NCI-H1417 (cell line): Measurements from ENCODE around the gene NIPAL1.

Experiments used
- DNase-seq, 3 experiments: peaks; one replicate each; lab custom pipeline; 2025; lab: John Stamatoyannopoulos, UW

Gene NIPAL1

DNA sequence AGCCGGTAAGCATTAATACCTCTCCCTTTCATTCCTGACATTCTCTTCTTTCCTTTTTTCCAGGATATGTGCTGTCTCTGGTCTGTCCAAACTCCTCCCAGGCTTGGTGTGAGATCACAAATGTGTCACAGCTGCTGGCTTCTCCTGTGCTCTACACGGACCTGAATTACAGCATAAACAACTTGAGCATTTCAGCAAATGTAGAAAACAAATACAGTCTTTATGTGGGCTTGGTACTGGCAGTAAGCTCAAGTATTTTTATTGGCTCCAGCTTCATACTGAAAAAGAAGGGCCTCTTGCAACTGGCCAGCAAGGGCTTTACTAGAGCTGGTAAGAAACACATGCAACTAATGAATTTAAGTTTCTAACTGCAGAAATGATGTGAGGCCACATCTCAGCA is 8.4 kb downstream of the NIPAL1 start:
- DNase-seq: peak in 1 of 3 experiments; percentile 28

DNA sequence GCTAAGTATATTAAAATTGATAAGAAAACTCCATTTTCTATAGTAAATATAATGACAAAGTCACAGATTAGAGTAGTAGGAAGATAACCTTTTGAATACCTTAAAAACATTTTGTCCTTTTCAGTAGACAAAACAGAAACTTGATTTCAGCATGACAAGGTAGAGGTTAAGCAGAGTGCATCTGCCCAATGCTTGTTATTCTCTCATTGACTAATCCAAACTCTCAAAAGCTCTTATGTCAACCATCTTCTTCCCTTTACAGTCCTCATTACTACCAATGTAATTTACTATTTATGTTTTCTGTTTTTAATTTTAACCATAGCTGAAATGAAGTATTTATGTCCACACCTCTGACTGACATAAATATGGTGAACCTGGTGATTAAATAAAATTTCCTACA is 11.1 kb downstream of the NIPAL1 start:
- no peak for DNase-seq

DNA sequence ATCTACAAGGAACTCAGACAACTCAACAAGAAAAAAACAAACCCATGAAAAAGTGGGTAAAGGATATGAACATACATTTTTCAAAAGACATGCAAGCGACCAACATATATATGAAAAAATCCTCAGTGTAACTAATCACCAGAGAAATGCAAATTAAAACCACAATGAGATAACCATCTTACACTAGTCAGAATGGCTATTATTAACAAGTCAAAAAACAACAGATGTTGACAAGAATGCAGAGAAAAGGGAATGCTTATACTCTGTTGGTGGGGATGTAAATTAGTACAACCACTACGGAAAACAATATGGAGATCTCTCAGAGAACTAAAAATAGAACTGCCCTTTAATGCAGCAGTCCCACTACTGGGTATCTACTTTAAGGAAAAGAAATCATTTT is 12.1 kb downstream of the NIPAL1 start:
- no peak for DNase-seq

DNA sequence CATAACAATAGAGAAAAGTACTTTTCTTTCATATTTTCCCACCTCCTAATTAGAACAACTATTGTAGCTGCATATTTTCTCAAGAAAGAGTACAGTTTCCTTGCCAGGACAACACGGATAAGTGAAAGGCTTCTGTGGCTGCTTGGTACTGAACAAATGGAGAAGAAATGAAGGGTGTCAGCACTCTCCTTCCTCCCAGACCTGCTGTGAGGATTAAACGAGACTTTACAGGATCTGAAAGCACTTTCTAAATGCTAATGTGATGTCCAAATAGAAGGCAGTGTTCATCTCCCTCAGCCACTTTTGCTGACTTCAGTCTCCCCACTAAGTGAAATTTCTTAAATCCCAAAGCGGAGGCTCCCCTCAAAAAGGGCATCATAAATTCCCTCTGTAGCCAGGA is 13.9 kb downstream of the NIPAL1 start:
- DNase-seq: no peak

DNA sequence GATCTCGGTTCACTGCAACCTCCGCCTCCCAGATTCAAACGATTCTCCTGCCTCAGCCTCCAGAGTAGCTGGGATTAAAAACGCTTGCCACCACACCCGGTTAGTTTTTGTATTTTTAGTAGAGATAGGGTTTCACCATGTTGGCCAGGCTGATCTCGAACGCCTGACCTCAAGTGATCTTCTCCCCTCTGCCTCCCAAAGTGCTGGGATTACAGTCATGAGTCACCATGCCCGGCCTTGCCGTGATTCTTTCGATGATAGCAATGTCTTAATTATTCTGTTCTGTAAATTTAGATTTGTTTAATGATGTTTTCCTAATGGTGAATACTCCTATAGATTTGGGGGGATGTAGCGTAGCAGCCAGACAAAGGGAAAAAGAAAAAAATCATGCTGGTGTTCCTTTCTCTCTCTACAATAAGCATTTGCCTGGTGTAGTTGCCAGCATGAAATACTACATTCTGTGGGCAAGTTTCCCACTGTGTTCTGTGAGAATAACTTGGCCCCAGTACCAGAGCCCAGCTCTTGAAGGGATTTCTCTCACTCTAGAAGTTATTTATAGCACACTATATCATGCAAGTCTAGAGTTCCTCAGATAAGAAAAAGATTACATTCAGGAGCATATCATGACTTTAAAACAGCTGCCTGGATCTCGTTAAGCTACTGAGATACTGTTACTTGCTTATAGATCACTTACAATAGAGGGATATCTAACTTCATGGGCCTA is 15.4 kb downstream of the NIPAL1 start:
- DNase-seq: no peak

DNA sequence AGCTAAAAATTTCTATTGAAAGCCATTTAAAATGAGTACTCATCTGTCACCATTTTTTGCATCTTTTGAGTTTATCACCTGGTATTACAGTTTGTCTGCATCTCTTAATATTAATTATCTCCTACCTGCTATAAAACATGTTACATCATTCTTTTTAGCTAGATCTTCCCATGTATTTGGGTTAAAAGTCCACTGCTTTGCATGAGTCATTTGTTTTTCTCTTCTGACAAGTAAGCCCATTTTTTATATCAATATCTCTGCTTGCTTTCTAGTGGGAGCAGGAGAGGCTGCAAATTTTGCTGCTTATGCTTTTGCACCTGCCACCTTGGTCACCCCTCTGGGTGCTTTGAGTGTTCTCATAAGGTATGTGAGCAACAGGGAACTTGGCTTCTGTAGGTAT is 16.1 kb downstream of the NIPAL1 start:
- DNase-seq: no peak

DNA sequence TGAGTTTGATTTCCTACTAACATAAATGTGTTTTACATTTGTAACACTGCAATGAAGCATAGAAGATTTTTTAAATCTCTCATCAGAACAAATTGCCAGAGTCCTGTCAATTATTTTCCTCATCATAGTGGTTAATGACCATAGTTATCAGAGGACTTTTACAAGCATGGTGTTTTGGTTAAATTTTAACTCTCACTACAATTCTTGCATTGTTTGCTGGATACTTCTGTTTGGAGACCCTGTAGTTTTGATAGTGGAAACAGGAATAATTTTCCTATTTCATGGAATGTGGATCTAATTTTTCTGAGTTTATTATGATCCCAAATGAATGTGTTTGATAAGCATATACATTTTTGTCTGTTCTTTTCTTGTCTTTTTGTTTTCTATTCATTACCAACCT is 16.8 kb downstream of the NIPAL1 start:
- DNase-seq: no peak

DNA sequence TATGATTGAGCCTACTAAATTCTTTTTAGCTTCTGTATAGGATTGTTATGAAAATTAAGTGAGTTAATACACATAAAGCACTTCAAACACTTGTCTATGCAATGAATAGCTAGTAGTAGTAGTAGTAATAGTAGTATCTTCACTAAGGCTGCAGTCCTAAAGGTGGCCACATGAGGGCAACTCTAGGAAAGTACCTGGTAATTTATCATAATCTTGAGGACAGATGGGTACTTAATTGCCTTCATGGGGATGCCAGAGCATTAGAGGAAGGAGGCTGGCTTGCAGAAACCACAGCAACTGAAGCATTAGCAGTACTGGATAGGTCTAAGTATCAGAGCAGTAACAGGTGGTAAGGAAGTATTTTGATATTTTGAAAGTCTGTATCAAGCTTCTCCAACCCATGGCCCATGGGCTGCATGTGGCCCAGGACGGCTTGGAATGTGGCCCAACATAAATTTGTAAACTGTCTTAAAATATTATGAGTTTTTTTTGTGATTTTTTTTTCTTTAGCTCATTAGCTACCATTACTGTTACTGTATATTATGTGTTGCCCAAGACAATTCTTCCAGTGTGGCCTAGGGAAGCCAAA is 17.3 kb downstream of the NIPAL1 start:
- peak in 2 of 3 experiments; percentile 18 to 58 for DNase-seq

DNA sequence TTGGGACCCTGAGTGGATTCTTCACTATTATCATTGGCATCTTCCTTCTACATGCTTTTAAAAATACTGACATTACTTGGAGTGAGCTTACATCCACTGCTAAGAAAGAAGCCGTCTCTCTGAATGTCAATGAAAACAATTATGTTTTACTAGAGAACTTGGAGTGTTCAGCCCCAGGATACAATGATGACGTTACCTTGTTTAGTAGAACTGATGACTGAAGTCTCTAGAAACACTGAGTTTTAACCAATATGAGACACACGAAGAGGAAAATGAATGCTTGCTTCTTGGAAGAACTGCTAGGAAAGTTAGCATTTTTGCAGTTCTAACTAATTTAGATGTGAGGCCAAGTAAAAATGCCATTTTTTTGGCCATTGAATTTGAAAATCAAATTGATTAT is 19.4 kb downstream of the NIPAL1 start:
- no peak for DNase-seq

DNA sequence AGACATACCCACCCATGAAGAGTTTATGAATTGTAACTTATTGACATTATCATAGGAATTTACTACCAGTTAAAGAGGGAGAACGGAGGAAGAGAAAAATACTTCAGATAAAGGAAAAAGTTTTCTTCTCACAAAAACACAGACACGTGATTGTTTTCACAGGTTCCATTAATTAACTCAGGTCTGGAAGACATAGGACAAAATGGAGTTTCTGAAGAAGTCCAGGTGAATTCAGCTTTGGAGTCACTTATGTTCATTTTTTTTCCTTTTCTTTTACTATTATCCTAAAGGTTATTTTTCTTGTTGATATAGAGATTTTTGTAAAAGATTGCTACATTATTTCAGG is 20.5 kb downstream of the NIPAL1 start:
- DNase-seq: no peak

DNA sequence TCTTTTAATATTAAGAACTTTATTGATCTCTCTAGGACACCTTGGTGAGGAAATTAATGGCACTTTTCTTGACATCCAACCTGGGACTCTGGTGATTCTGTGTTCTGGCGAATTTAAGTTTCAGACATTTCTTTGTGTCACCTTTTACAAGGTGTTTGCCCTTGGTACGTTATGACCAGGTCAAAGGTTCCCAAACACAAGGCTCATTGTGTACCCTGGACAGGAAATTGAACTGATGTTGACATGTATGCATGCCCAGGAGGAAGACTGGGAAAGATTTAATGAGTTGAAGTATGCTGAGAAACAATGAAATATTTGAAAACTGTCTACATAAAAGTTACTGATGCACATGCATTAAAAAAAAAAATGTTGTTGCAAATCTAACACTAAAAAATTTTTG is 22.1 kb downstream of the NIPAL1 start:
- no peak for DNase-seq

DNA sequence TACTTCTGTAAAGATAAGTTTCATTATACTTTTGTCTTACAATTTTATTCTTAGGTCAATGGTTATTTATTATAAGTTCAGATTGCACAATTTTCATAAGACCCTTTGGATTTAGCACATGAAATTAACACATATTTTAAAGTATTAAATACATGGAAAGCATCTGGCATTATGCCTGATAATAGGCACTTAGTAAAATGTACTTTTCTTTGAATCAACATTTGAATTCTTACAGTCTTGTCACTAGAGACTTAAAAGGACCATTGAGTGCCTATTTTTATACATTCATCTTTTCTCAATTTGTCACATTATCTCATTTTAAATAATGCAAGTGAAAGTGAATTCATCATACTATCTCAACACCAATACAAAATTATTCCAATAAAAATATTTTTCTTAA is 23.0 kb downstream of the NIPAL1 start:
- DNase-seq: no peak

DNA sequence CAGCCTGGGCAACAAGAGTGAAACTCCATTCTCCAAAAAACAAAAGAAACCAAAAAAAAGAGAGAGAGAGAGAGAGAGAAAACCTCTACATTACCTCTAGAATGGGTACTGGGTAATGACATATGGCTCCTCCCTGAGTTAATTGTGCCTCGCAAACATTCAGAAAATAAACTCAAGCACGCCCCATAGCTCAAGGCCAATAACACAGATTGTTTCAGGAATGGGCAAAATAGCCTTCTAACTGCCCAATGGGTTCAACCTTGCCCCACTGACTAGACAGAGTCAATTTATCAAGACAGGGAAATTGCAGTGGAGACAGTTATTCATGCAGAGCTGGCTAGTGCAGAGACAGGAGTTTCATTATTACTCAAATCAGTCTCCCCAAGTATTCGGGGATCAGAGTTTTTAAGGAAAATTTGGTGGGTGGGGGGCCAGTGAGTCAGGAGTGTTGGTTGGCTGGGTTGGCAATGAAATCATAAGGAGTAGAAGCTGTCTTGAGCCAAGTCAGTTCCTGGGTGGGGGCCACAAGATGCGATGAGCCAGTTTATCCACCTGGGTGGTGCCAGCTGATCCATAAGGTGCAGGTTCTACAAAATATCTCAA is 25.1 kb downstream of the NIPAL1 start:
- no peak for DNase-seq

DNA sequence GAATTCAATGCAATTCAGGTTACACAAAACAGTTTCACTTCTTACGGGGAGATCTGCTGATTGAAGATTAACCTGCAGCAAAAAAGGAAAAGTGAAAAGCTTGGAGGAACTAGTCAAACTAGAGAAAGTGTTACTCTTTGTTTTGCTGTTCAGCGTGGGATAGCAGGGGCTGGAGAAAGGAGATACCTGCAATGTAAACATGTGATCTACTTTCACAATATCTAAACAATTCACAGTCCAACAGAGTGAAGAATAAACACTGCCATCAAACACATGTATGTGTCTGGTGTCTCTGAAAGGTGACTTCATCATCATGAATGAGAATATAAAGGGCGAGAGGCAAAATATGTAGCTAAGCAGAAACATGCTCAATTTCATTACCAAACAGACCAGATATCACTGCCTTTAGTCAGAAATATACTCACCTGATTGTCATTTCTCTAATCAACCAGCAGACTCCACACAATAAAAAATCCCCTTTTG is 26.4 kb downstream of the NIPAL1 start:
- DNase-seq: no peak

DNA sequence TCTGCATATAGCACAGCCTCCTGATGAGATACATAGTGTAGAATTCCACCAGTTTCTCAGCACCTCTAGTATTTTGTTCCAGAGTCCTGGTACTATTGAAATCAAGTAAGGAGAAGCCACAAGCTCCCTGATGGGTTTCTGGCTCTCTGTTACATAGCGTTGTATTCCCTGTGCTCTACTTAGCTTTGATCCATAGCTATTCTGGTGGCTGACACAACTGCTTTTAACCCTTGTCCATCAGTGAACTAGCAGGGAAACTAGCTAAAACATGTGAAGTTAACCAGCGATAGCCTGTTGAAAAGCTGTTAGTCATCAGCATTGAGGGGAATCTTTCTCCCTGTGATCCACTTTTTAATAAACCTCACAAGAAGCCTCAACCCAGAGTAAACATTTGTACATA is 26.9 kb downstream of the NIPAL1 start:
- no peak for DNase-seq

DNA sequence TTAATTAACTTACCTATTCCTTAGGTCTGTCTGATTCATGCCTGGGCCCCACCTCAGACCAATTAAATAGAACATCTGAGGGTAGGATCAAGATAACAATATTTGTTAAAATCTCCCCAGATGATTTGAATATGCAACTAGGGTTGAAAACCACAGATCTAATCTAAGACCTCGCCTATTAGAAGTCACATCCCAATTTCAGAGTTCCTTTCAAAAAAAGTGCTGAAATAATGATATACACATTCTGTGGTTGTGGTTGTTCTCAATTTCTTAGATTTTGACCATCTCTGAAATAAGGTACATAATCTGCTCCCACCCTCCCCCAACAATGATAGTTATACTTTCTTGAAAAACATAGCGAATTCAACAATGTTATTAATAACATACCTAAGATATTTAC is 27.7 kb downstream of the NIPAL1 start:
- DNase-seq: no peak

DNA sequence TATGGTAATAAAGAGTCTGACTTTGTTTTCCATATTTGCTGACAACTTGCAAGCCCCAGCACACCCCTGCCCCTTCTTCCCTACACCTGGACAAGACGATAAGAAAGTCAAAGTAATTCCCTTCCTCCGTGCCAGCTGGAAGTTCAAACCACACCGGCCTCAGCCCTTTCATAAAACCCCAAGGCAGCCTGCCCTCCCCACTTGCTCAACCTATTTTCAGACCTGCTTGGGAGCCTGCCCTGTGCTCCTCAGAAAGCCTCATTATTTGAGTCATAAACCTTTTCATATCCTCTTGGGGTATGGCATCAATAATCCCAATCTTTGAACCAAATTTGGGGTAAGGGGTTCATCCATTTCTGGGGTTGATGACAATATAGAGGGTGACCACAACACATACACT is 29.5 kb downstream of the NIPAL1 start:
- DNase-seq: no peak

DNA sequence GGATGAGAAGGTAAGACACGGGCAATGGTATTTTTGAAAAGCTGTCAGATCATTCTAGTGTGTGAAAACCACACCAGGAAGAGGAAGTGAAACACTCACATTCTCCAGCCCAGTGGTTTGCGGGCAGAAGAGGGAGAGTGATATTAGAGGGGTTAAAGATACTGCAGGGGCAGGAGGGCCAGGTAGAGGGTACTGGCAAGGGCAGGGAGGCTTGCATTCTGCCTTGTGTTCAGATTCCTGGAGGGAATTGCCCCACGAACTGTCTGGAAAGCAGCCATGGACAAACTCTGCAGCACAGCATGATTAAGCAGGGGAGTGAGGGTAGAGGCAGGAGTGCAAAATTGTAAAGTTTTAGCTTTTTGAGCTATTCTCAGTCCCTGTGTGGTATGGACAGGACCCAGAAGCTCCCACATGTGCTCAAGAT is 30.9 kb downstream of the NIPAL1 start:
- no peak for DNase-seq

DNA sequence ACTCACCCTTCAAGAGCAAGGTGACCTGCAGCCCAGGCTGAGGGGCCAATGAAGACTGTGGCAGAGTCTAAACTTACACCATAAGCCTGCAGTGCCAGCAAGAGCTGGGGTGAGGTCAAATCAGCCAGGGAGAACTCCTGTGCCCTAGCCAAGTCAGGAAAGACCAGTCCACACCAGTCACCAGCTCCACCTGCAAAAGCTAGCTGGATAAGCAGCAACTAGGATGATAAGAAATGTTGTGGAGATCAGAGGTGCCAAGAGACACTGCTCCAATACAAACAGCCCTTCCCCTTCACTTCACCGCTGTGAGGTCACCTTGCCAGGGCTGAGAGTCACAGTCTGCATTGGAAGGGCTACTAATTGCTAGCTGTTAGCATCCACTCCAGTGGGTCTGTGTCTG is 31.3 kb downstream of the NIPAL1 start:
- peak in 1 of 3 experiments; percentile 41 for DNase-seq

DNA sequence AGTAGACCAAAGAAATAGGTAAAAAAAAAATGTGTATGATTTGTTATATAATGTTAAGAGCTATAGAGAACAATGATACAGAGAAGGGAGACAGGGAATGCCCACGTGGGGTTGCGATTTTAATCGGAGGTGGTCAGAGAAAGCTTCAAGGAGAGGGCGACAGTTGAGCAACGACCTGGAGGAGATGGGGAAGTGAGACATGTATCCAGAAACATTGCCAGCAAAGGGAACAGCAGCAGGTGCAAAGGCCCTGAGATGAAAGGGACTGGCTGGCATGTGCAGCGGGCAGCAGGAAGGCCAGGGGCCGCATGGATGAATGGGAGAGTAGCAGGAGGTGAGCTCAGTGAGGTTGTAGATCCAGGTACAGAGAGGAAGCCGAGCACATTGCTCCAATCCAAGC is 32.9 kb downstream of the NIPAL1 start:
- no peak for DNase-seq

DNA sequence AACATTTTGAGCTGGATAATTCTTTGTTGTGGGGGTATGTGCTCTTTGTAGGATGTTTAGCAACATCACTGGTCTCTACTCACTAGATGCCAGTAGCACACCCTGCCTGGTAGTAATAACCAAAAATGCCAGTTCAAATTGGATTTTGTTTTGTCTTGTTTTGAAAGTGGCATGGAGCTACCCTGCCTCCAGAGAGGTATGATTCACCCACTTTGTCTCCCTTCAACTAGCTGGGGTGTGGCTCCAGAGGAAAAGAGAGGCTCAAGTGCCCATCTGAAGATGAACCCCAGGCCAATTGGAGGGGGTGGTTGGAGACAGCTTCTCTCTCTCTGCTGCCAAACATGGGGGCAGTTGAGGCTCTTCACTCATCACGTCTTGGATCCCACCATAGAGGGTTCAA is 34.5 kb downstream of the NIPAL1 start:
- DNase-seq: no peak

DNA sequence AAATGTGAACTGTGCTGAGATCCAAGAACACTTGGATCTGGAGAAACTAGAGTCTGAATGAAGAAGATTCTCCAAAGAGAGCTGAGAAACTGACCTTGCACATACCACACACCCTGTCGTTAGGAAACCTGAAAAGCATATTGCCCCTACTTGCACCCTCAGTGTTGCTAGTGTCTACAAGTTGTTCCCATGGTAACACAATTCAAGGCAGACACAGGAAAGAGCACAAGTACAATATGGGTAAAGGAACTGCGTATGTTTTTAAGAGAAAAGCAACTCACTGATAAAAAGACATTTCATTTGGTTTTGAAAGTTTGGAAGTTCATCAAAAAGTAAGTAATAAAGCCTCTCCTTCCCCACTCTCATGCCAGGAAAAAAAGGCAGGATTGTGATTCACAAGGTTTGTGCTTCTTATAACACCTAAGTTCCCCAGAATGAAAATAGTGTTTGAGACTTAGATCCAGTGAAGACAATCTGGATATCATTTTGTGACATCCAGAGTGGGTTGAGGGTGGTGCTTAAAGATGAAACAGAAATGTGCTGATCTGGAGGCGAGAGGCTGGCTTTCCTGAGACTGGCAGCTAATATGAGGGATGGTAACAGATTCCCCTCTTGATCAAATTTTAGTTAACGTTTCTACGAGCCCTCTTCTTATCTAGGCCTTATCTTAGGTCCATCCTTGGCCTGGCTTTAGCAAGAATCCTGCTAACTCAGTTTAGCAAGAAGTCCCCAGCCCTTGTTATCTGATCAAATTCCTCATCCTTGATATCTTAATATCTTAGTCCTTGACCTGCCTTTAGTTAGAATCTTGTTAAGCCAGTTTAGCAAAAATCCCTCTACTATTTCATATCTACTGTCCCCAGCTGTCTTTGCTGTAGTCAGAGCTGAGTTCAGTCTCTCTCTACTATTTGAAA is 42.3 kb downstream of the NIPAL1 start:
- DNase-seq: peak in 1 of 3 experiments; percentile 29

DNA sequence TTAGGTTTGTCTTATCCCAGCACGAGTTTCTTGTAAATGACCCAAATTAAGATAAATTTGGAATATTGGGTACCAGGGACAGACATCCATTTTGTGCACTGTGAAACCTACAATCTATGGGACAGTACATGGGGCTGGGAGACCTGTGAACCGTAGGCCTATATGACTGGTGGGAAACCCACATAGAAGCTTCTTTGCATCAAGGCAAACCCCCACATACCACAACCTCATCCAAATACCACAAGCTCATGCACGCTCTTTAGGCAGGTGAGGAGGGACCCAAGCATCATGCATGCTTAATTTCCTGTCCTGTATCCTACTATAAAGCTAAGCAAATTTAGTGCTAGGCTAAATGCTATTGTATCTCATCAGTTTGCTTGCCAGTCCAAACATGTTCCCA is 47.8 kb downstream of the NIPAL1 start:
- DNase-seq: no peak
